Breast epithelium (tissue), 4 donors: ENCODE results near the gene YY1. TPM values are rescaled to one million over a fixed set of nuclear protein-coding genes. Genes with fewer than 3 reads are reported as not detected.

Source experiments
- DNase-seq, 2 donors: peaks; one replicate each; pipeline ENCODE4 v3.0.0-alpha.2; 2019; ENCODE audit warnings: low spot score in 2 of 2
- H3K27ac ChIP-seq, 2 donors: fragments of 200-600 bp; sonication (generic) in 1 of 2; one replicate each; pipeline ENCODE4 v1.5.1; 2016 to 2019; ENCODE audit warnings: mild to moderate bottlenecking in 1 of 2
- H3K27me3 ChIP-seq, 2 donors: fragments of 200-600 bp; sonication (generic) in 1 of 2; one replicate each; pipeline versions ENCODE4 v1.5.1 to v1.6.0; 2017 to 2019; ENCODE audit warnings: control low read depth in 1 of 2, mild to moderate bottlenecking in 1 of 2
- H3K36me3 ChIP-seq: fragments of 200-600 bp; one replicate; pipeline ENCODE4 v1.5.1; 2019
- H3K4me1 ChIP-seq, 2 donors: fragments of 200-600 bp; sonication (generic); one replicate each; pipeline ENCODE4 v1.5.1; 2016 to 2019; ENCODE audit warnings: control low read depth in 1 of 2
- H3K4me3 ChIP-seq, 3 donors: fragments of 200-600 bp; sonication (generic); 1 replicate in 2 of 3; 2 replicates in 1 of 3; pipeline ENCODE4 v1.5.1; 2016 to 2019; ENCODE audit warnings: mild to moderate bottlenecking in 3 of 3, moderate library complexity in 2 of 3
- H3K9me3 ChIP-seq, 2 donors: fragments of 200-600 bp; sonication (generic) in 1 of 2; one replicate each; pipeline ENCODE4 v1.5.1; 2016 to 2019; ENCODE audit warnings: control low read depth in 1 of 2
- POLR2A ChIP-seq: fragments of 450-650 bp; IDR thresholded peaks from one replicate; pipeline ENCODE4 v1.6.1; 2016; ENCODE audit warnings: antibody characterized with exemption, mild to moderate bottlenecking, moderate library complexity
- POLR2AphosphoS5 ChIP-seq, 3 donors: sonication (generic); formaldehyde crosslinking; IDR thresholded peaks; one replicate each; pipeline ENCODE4 v1.6.1; 2017; ENCODE audit warnings: antibody characterized with exemption in 3 of 3
- intact Hi-C: fragments of 100-400 bp; cut with DNase I; formaldehyde crosslinking; loops from one replicate; pipeline ENCODE4 v1.15.1; 2023; ENCODE audit warnings: low total_unique reads
- total RNA-seq, 3 donors: library from RNA; depleted of rRNA; stranded (reverse); fragments of >200 nt; gene quantifications; one replicate each; pipeline ENCODE4 v1.1.0, GENCODE V29; 2016
- TF ChIP-seq, protein P1 (sequence below), 3 donors: fragments of 450-650 bp; IDR thresholded peaks; one replicate each; pipeline ENCODE4 v1.5.1; 2016 to 2017; ENCODE audit warnings: antibody characterized with exemption in 3 of 3, mild to moderate bottlenecking in 3 of 3, moderate library complexity in 3 of 3

Gene YY1
- total RNA-seq, 3 donors from 2014 or later = 46.2 to 61.2 (median 50.6) TPM

GRCh38 chr14:100291305-100292075 is 52.5 kb downstream of the YY1 start:
- H3K27me3 ChIP-seq = no peaks in the 10 kb centered on the region
- H3K27ac ChIP-seq = no peak overlapping the region
- TF ChIP-seq POLR2AphosphoS5 (IDR thresholded peaks at IDR 0.05) (no peak), POLR2A (no peak)
- TF ChIP-seq, protein P1, sequence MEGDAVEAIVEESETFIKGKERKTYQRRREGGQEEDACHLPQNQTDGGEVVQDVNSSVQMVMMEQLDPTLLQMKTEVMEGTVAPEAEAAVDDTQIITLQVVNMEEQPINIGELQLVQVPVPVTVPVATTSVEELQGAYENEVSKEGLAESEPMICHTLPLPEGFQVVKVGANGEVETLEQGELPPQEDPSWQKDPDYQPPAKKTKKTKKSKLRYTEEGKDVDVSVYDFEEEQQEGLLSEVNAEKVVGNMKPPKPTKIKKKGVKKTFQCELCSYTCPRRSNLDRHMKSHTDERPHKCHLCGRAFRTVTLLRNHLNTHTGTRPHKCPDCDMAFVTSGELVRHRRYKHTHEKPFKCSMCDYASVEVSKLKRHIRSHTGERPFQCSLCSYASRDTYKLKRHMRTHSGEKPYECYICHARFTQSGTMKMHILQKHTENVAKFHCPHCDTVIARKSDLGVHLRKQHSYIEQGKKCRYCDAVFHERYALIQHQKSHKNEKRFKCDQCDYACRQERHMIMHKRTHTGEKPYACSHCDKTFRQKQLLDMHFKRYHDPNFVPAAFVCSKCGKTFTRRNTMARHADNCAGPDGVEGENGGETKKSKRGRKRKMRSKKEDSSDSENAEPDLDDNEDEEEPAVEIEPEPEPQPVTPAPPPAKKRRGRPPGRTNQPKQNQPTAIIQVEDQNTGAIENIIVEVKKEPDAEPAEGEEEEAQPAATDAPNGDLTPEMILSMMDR (IDR thresholded peaks at IDR 0.05) = no peak
- no peaks in the 10 kb centered on the region for H3K36me3 ChIP-seq
- peak in 1 of 2 donors; percentile 30 for DNase-seq
- no peak overlapping the region for H3K4me3 ChIP-seq
- no peaks in the 10 kb centered on the region for H3K4me1 ChIP-seq
- no peaks in the 10 kb centered on the region for H3K9me3 ChIP-seq
- intact Hi-C loops = no loop called here

DNA sequence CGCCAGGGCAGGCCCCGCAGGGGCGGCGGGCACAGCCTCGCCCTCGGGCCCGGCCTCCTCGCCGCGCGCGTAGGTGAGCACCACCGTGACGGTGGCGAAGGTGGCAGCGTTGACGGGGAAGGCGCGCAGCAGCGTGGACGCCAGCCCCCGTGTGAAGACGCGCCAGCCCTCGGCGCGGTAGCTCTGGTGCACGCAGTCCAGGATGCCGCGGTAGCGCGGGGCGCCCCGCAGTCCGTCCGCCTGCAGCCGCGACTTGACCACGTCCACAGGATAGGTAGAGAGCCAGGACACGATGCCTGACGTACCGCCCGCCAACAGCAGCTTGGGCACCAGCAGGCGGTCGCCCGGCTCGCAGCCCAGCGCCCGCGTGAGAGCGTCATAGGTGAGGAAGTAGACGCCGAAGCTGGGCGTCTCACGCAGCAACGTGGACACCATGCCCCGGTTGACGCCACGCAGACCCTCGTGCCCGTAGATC is 53.4 kb downstream of the YY1 start:
- no peak overlapping the region for H3K27ac ChIP-seq
- TF ChIP-seq POLR2AphosphoS5 (IDR thresholded peaks at IDR 0.05) (no peak), POLR2A (no peak)
- TF ChIP-seq, protein P1 (IDR thresholded peaks at IDR 0.05) = no peak
- H3K9me3 ChIP-seq = no peaks in the 10 kb centered on the region

DNA sequence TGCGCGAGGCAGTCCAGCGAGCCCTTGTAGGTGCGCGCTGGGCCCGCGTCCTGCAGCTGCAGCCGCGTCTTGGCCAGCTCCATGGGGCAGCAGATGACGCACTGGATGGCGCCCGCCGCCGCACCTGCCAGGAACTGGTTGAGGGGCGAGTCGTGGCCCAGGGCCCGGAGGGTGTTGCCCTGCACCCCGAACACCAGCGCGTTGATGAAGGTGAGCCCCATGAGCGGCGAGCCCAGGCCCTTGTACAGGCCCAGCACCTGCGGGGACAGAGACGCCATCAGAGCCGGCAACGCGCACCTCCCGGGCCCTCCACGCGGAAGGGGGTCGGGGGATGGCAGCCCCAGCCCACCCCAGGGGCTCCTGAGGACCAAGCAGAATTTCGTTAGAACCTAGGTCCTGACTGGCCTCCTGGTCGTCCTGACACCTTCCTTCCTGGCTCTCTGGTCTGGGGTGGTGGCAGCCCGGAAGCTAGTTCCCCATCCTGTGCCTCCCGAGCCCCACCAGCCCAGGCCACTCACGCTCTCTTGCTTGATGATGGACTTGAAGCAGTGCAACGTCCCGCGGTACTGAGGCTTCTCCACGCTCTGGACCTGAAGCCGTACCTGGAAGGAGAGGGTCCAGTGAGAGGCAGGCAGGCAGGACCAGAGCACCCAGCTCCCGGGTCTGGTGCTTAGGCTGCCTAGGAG is 54.0 kb downstream of the YY1 start:
- Histone ChIP-seq H3K27ac (peak overlapping the region in 1 of 2 donors; percentile 21), H3K9me3 (no peaks in the 10 kb centered on the region), H3K4me3 (no peak overlapping the region), H3K27me3 (no peaks in the 10 kb centered on the region), H3K36me3 (no peaks in the 10 kb centered on the region), H3K4me1 (peaks cover 0 to 9% of the 10 kb centered on the region in 2 donors)
- DNase-seq = peak in 1 of 2 donors; percentile 19
- TF ChIP-seq, protein P1 (IDR thresholded peaks at IDR 0.05) = no peak
- TF ChIP-seq POLR2AphosphoS5 (IDR thresholded peaks at IDR 0.05) (no peak), POLR2A (no peak)
- intact Hi-C loops = no loop called here

More for the DNA sequence above, 53.4 kb downstream of the YY1 start:
- Histone ChIP-seq H3K27me3 (no peaks in the 10 kb centered on the region), H3K4me3 (no peak overlapping the region), H3K36me3 (no peaks in the 10 kb centered on the region), H3K4me1 (peaks cover 0 to 7% of the 10 kb centered on the region in 2 donors)
- no peak for DNase-seq
- intact Hi-C loops = no loop called here

GRCh38 chr14:100293497-100294212 is 54.7 kb downstream of the YY1 start:
- no peaks in the 10 kb centered on the region for H3K9me3 ChIP-seq
- DNase-seq = no peak
- peak overlapping the region in 1 of 2 donors; percentile 6 for H3K27ac ChIP-seq
- TF ChIP-seq, protein P1 (IDR thresholded peaks at IDR 0.05) = no peak
- TF ChIP-seq POLR2A (no peak), POLR2AphosphoS5 (IDR thresholded peaks at IDR 0.05) (no peak)
- intact Hi-C loops = no loop called here
- H3K4me1 ChIP-seq = peaks cover 0 to 9% of the 10 kb centered on the region in 2 donors
- no peaks in the 10 kb centered on the region for H3K36me3 ChIP-seq
- H3K4me3 ChIP-seq = no peak overlapping the region
- no peaks in the 10 kb centered on the region for H3K27me3 ChIP-seq
